ENCODE results near the gene CBLB. TPM values are rescaled to one million over a fixed set of nuclear protein-coding genes. Genes with fewer than 3 reads are reported as not detected.

CBLB gene
- total RNA-seq, 1 donor from 2014 or later, result 57.0 TPM

GRCh38 chr3:105647047-105647446 lies 221.8 kb downstream of the CBLB start:
- TF ChIP-seq CTCF (conservative IDR thresholded peaks at IDR 0.05), result no peak
- Mint-ChIP-seq H3K27ac (no peak overlapping the region), H3K9me3 (no peaks in the 10 kb centered on the region), H3K4me1 (ENCODE audit: unreplicated experiment) (peaks cover 9% of the 10 kb centered on the region), H3K36me3 (no peaks in the 10 kb centered on the region), H3K27me3 (no peaks in the 10 kb centered on the region), H3K4me3 (no peak overlapping the region)
- DNase-seq (ENCODE audit: extremely low spot score, unreplicated experiment), result no peak

GRCh38 chr3:105639131-105639530 lies 229.7 kb downstream of the CBLB start:
- no peaks in the 10 kb centered on the region for H3K36me3 Mint-ChIP-seq
- DNase-seq (ENCODE audit: extremely low spot score, unreplicated experiment), result no peak
- H3K4me3 Mint-ChIP-seq, result no peak overlapping the region
- no peak for TF ChIP-seq CTCF (conservative IDR thresholded peaks at IDR 0.05)
- H3K4me1 Mint-ChIP-seq (ENCODE audit: unreplicated experiment), result no peaks in the 10 kb centered on the region
- H3K27me3 Mint-ChIP-seq, result no peaks in the 10 kb centered on the region
- no peaks in the 10 kb centered on the region for H3K9me3 Mint-ChIP-seq
- no peak overlapping the region for H3K27ac Mint-ChIP-seq

GRCh38 chr3:105634708-105635107 lies 234.1 kb downstream of the CBLB start:
- H3K36me3 Mint-ChIP-seq, result no peaks in the 10 kb centered on the region
- no peak overlapping the region for H3K27ac Mint-ChIP-seq
- no peak overlapping the region for H3K4me3 Mint-ChIP-seq
- H3K4me1 Mint-ChIP-seq (ENCODE audit: unreplicated experiment), result no peaks in the 10 kb centered on the region
- no peak for TF ChIP-seq CTCF (conservative IDR thresholded peaks at IDR 0.05)
- no peak for DNase-seq (ENCODE audit: extremely low spot score, unreplicated experiment)
- H3K27me3 Mint-ChIP-seq, result no peaks in the 10 kb centered on the region
- no peaks in the 10 kb centered on the region for H3K9me3 Mint-ChIP-seq

- Mint-ChIP-seq H3K36me3 (no peaks in the 10 kb centered on the region), H3K4me1 (ENCODE audit: unreplicated experiment) (no peaks in the 10 kb centered on the region), H3K9me3 (no peaks in the 10 kb centered on the region), H3K27ac (no peak overlapping the region), H3K27me3 (no peaks in the 10 kb centered on the region), H3K4me3 (no peak overlapping the region)
- TF ChIP-seq CTCF (conservative IDR thresholded peaks at IDR 0.05), result no peak
- DNase-seq (ENCODE audit: extremely low spot score, unreplicated experiment), result no peak
Observed at GRCh38 chr3:105629718-105630117, 239.1 kb downstream of the CBLB start.

GRCh38 chr3:105626739-105627138 lies 242.1 kb downstream of the CBLB start:
- H3K27me3 Mint-ChIP-seq, result no peaks in the 10 kb centered on the region
- no peaks in the 10 kb centered on the region for H3K36me3 Mint-ChIP-seq
- DNase-seq (ENCODE audit: extremely low spot score, unreplicated experiment), result no peak
- H3K4me1 Mint-ChIP-seq (ENCODE audit: unreplicated experiment), result no peaks in the 10 kb centered on the region
- no peak overlapping the region for H3K27ac Mint-ChIP-seq
- TF ChIP-seq CTCF (conservative IDR thresholded peaks at IDR 0.05), result no peak
- no peaks in the 10 kb centered on the region for H3K9me3 Mint-ChIP-seq
- no peak overlapping the region for H3K4me3 Mint-ChIP-seq

GRCh38 chr3:105622169-105622568 lies 246.6 kb downstream of the CBLB start:
- Mint-ChIP-seq H3K4me3 (no peak overlapping the region), H3K27ac (no peak overlapping the region), H3K4me1 (ENCODE audit: unreplicated experiment) (peaks cover 3% of the 10 kb centered on the region), H3K36me3 (no peaks in the 10 kb centered on the region), H3K9me3 (no peaks in the 10 kb centered on the region), H3K27me3 (no peaks in the 10 kb centered on the region)
- no peak for DNase-seq (ENCODE audit: extremely low spot score, unreplicated experiment)
- TF ChIP-seq CTCF (conservative IDR thresholded peaks at IDR 0.05), result no peak
